H1 (cell line): ENCODE results near the gene HRH2.

Experiments
- EZH2 ChIP-seq: fragments of 200-600 bp; sonication (generic); IDR thresholded peaks from 2 replicates; pipeline ENCODE4 v1.7.1; 2012; ENCODE audit warnings: low read depth, mild to moderate bottlenecking, moderate library complexity, low read length, inconsistent platforms; ENCODE audit not compliant: severe bottlenecking
- YY1 ChIP-seq: IDR thresholded peaks from 2 replicates; pipeline ENCODE4 v1.6.1; 2011; ENCODE audit warnings: low read depth, mild to moderate bottlenecking, low read length

DNA sequence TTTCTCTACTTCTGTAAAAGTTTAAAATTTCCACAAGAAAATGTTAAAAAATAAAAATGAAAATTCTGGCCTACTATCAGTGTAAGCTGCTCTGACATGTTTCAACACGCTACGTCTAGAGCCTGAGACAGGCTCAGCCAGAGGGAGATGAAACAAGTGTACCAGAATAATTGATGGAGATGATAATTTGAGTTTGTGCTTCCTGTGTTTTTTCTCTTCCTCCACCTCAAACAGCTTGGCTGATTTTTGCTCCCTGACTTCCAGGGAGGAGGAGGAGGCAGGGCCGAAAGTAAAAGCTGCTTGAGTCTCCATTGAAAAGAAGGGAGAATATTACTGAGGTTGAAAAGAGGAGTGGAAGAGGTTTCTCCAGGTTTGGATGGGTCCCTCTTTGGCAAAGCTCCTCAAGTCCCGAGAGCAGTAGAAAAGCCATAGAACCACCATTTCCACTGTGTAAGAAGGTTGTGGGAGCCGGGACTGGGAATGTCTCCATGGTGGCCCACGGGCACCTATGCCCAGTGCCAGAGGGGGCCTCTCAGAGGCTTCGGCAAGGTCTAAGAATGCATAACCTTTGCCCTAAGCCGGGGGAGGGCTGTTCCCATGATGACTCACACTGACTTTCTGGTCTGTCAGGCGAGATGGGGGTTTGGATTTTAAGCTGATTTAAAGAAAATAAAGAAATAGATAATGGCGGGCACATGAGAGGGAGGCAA lies 95.1 kb downstream of the HRH2 start:
- TF ChIP-seq YY1 (no peak), EZH2 (no peak)
